GM23338 (cell line): ENCODE results near the gene SLCO4A1.

ENCODE experiments used
- EZH2 ChIP-seq: fragments of 200-600 bp; sonication (generic); IDR thresholded peaks from one replicate; pipeline ENCODE4 v1.8.0; 2017; ENCODE audit warnings: antibody characterized with exemption, mild to moderate bottlenecking, low read depth; ENCODE audit not compliant: unreplicated experiment
- EZH2phosphoT487 ChIP-seq: fragments of 200-600 bp; sonication (generic); IDR thresholded peaks from one replicate; pipeline ENCODE4 v1.8.1; 2018; ENCODE audit warnings: antibody characterized with exemption; ENCODE audit not compliant: unreplicated experiment
- TF ChIP-seq, protein P1 (sequence below), 2 experiments: fragments of 200-600 bp in 1 of 2; sonication (generic) in 1 of 2; conservative IDR thresholded peaks; 2 replicates each; pipeline versions ENCODE4 v1.5.1 to v1.6.1; 2016 to 2017; ENCODE audit warnings: antibody characterized with exemption in 2 of 2, low read depth in 2 of 2, mild to moderate bottlenecking in 2 of 2, moderate library complexity in 1 of 2

DNA sequence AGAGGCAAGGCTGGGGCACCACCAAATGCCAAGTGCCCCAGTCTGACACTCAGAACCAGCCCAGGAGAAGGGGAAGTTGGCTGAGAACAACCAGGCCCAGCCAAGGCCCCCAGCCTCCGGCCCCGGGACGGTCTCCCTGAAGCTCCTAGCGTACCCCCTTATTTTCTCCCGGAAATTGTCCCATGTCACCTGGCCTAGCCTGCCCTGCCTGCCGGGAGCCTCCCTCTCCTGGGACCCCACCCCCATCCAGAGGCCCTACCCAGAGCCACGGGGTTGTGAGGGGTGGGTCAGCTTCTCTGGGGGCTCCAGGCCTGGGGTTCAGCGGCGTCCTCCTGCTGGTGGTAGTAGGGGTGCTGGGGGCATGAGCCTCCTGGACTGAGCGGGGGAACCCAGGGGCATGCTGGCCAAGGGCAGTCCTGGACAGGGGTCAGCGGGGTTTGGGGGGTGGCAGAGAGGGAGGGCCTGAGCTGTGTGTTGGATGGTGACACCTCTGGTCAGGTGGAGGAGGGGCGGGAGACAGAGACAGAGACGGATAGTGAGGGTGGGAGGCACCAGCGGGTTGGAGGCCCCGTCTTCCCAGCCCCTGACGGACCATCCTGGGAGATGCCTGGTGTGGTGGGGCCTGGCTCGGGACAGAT is 7.9 kb upstream of the SLCO4A1 start:
- TF ChIP-seq, protein P1, sequence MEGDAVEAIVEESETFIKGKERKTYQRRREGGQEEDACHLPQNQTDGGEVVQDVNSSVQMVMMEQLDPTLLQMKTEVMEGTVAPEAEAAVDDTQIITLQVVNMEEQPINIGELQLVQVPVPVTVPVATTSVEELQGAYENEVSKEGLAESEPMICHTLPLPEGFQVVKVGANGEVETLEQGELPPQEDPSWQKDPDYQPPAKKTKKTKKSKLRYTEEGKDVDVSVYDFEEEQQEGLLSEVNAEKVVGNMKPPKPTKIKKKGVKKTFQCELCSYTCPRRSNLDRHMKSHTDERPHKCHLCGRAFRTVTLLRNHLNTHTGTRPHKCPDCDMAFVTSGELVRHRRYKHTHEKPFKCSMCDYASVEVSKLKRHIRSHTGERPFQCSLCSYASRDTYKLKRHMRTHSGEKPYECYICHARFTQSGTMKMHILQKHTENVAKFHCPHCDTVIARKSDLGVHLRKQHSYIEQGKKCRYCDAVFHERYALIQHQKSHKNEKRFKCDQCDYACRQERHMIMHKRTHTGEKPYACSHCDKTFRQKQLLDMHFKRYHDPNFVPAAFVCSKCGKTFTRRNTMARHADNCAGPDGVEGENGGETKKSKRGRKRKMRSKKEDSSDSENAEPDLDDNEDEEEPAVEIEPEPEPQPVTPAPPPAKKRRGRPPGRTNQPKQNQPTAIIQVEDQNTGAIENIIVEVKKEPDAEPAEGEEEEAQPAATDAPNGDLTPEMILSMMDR (conservative IDR thresholded peaks at IDR 0.05; ENCODE audit: low read depth in 2 of 2) = no peak
- TF ChIP-seq EZH2 = no peak
- TF ChIP-seq EZH2phosphoT487 = no peak
